Esophagus squamous epithelium (tissue), 4 donors: Measurements from ENCODE around the gene CRB2.

Source experiments
- CTCF ChIP-seq, 6 experiments: fragments of 450-650 bp in 4 of 6; fragments of 200-600 bp in 2 of 6; sonication (generic) in 2 of 6; IDR thresholded peaks; one replicate each; pipeline ENCODE4 v1.5.1; 2016 to 2019; ENCODE audit warnings: antibody characterized with exemption in 6 of 6, mild to moderate bottlenecking in 4 of 6, moderate library complexity in 4 of 6
- POLR2A ChIP-seq, 4 donors: fragments of 450-650 bp; IDR thresholded peaks; one replicate each; pipeline ENCODE4 v1.6.1; 2017; ENCODE audit warnings: antibody characterized with exemption in 4 of 4, mild to moderate bottlenecking in 4 of 4, moderate library complexity in 3 of 4

DNA sequence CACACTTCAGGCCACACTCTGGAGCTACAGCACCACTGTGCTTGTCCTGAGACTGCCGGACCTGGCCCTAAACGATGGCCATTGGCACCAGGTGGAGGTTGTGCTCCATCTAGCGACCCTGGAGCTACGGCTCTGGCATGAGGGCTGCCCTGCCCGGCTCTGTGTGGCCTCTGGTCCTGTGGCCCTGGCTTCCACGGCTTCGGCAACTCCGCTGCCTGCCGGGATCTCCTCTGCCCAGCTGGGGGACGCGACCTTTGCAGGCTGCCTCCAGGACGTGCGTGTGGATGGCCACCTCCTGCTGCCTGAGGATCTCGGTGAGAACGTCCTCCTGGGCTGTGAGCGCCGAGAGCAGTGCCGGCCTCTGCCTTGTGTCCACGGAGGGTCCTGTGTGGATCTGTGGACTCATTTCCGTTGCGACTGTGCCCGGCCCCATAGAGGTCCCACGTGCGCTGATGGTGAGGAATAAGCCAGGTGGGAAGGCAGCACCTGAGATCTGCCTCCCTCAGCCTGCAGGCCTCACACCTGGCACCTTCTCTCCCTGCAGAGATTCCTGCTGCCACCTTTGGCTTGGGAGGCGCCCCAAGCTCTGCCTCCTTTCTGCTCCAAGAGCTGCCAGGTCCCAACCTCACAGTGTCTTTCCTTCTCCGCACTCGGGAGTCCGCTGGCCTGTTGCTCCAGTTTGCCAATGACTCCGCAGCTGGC, 14.7 kb downstream of the CRB2 start:
- TF ChIP-seq POLR2A (IDR thresholded peaks at IDR 0.05) (no peak), CTCF (IDR thresholded peaks at IDR 0.05) (no peak)
